ENCODE results near the gene GGT1. TPM values are rescaled to one million over a fixed set of nuclear protein-coding genes. Genes with fewer than 3 reads are reported as not detected.

Gene GGT1
- polyA plus RNA-seq, 1 donor (not counting 4 experiments of a cell fraction or from before 2014, with no cell fraction given): 5.8 TPM

GRCh38 chr22:24559471-24559870, 43.5 kb upstream of the GGT1 start:
- Histone ChIP-seq H3K27ac (ENCODE audit: control insufficient read depth, insufficient read depth, low read length) (no peak overlapping the region), H3K36me3 (ENCODE audit: control insufficient read depth in 2 of 2, extremely low read depth in 1 of 2, insufficient read depth in 2 of 2, low read length in 2 of 2) (peaks cover 27 to 35% of the 10 kb centered on the region in 2 experiments), H3K4me1 (ENCODE audit: control insufficient read depth, extremely low read depth, insufficient read depth, low read length) (peaks cover 11% of the 10 kb centered on the region), H3K9me1 (ENCODE audit: control insufficient read depth, extremely low read depth, insufficient read depth, low read length) (peaks cover 4% of the 10 kb centered on the region), H3K9ac (ENCODE audit: control insufficient read depth, extremely low read depth, insufficient read depth, low read length) (no peak overlapping the region), H3K4me3 (ENCODE audit: control insufficient read depth in 2 of 3, extremely low read depth in 1 of 3, insufficient read depth in 2 of 3, low read depth in 1 of 3, low read length in 3 of 3) (no peak overlapping the region), H3K9me3 (ENCODE audit: control insufficient read depth, low read depth, low read length) (no peaks in the 10 kb centered on the region), H4K20me1 (ENCODE audit: control insufficient read depth, extremely low read depth, insufficient read depth, low read length) (peaks cover 10% of the 10 kb centered on the region), H3K4me2 (ENCODE audit: control insufficient read depth, extremely low read depth, insufficient read depth, low read depth, low read length) (no peak overlapping the region), H2AFZ (ENCODE audit: control insufficient read depth, low read length) (no peak overlapping the region), H3K79me2 (ENCODE audit: control insufficient read depth, insufficient read depth, low read length) (peaks cover 84% of the 10 kb centered on the region), H3K27me3 (ENCODE audit: control insufficient read depth, extremely low read depth, insufficient read depth, low read length) (no peaks in the 10 kb centered on the region)
- FAIRE-seq: no peak
- TF ChIP-seq CTCF (optimal IDR thresholded peaks at IDR 0.05 in 1 of 3, IDR thresholded peaks at IDR 0.05 in 1 of 3, conservative IDR thresholded peaks at IDR 0.05 in 1 of 3; ENCODE audit: extremely low read depth in 1 of 3, insufficient read depth in 2 of 3, low read length in 3 of 3) (no peak), EZH2 (IDR thresholded peaks at IDR 0.05; ENCODE audit: low read length) (no peak)
- no peak for DNase-seq (ENCODE audit: low read depth, low spot score)
- dilution Hi-C loops (cut with MboI; ENCODE audit: extremely low pct_ligation_motif_present, low sequenced_read_pairs): no loop called here

- Histone ChIP-seq H3K36me3 (ENCODE audit: control insufficient read depth in 2 of 2, extremely low read depth in 1 of 2, insufficient read depth in 2 of 2, low read length in 2 of 2) (peaks cover 31 to 37% of the 10 kb centered on the region in 2 experiments), H2AFZ (ENCODE audit: control insufficient read depth, low read length) (no peak overlapping the region), H4K20me1 (ENCODE audit: control insufficient read depth, extremely low read depth, insufficient read depth, low read length) (peaks cover 18% of the 10 kb centered on the region), H3K4me3 (ENCODE audit: control insufficient read depth in 2 of 3, extremely low read depth in 1 of 3, insufficient read depth in 2 of 3, low read depth in 1 of 3, low read length in 3 of 3) (no peak overlapping the region), H3K9me1 (ENCODE audit: control insufficient read depth, extremely low read depth, insufficient read depth, low read length) (no peaks in the 10 kb centered on the region), H3K9me3 (ENCODE audit: control insufficient read depth, low read depth, low read length) (no peaks in the 10 kb centered on the region), H3K4me2 (ENCODE audit: control insufficient read depth, extremely low read depth, insufficient read depth, low read depth, low read length) (no peak overlapping the region), H3K4me1 (ENCODE audit: control insufficient read depth, extremely low read depth, insufficient read depth, low read length) (no peaks in the 10 kb centered on the region), H3K27ac (ENCODE audit: control insufficient read depth, insufficient read depth, low read length) (no peak overlapping the region), H3K79me2 (ENCODE audit: control insufficient read depth, insufficient read depth, low read length) (peaks cover 91% of the 10 kb centered on the region), H3K27me3 (ENCODE audit: control insufficient read depth, extremely low read depth, insufficient read depth, low read length) (no peaks in the 10 kb centered on the region), H3K9ac (ENCODE audit: control insufficient read depth, extremely low read depth, insufficient read depth, low read length) (no peak overlapping the region)
- no peak for FAIRE-seq
- no peak for TF ChIP-seq EZH2 (IDR thresholded peaks at IDR 0.05; ENCODE audit: low read length)
- no peak for TF ChIP-seq CTCF (optimal IDR thresholded peaks at IDR 0.05 in 1 of 3, IDR thresholded peaks at IDR 0.05 in 1 of 3, conservative IDR thresholded peaks at IDR 0.05 in 1 of 3; ENCODE audit: extremely low read depth in 1 of 3, insufficient read depth in 2 of 3, low read length in 3 of 3)
- dilution Hi-C loops (cut with MboI; ENCODE audit: extremely low pct_ligation_motif_present, low sequenced_read_pairs): no loop called here
- no peak for DNase-seq (ENCODE audit: low read depth, low spot score)
Observed at GRCh38 chr22:24563246-24563645, 39.7 kb upstream of the GGT1 start.

Measured in keratinocyte (primary cell).